ENCODE data around the gene CGB8. TPM values are rescaled to one million over a fixed set of nuclear protein-coding genes. Genes with fewer than 3 reads are reported as not detected.
A peak's percentile ranks its signal among the peaks of the same experiment; 100 is the strongest.
"Not testable (repeated sequence)": the region's sequence is repeated elsewhere in the genome, so short reads cannot be mapped to it uniquely, and the experiment has no call there.

CGB8 gene
- total RNA-seq, 1 donor from 2014 or later: 1.2 TPM

DNA sequence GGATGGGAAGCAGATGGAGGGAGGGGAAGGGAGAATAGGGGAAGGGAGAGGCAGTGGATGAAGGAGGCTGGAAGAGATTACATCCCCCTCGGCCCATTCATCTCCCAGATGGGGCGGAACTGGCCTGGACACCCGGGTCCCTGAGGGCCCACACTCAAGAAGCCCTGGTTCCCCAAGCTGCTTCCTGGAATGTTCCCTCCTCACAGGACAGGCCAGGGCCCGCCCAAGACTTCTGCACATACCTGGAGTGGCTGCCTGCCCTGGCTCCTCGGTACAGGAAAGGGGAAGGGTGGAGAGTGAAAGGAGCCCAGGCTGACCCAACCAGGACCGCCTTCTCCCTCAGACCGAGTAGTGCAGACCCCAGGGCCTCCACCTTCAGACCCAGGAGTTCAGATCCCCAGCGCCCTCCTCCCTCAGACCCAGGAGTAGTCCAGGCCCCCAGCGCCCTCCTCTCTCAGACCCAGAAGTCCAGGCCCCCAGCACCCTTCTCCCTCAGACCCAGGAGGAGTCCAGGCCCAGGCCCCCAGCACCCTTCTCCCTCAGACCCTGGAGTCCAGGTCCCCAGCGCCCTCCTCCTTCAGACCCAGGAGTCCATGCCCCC lies 15.2 kb upstream of the CGB8 start:
- no peak for TF ChIP-seq CTCF (conservative IDR thresholded peaks at IDR 0.05; ENCODE audit: low read depth, low read length)
- H3K4me3 ChIP-seq (ENCODE audit: low read depth, low read length): no peak overlapping the region
- no peak for DNase-seq (ENCODE audit: low read depth)

GRCh38 chr19:49061445-49061844 lies 12.5 kb upstream of the CGB8 start:
- no peak for TF ChIP-seq CTCF (conservative IDR thresholded peaks at IDR 0.05; ENCODE audit: low read depth, low read length)
- H3K4me3 ChIP-seq (ENCODE audit: low read depth, low read length): no peak overlapping the region
- no peak for DNase-seq (ENCODE audit: low read depth)

DNA sequence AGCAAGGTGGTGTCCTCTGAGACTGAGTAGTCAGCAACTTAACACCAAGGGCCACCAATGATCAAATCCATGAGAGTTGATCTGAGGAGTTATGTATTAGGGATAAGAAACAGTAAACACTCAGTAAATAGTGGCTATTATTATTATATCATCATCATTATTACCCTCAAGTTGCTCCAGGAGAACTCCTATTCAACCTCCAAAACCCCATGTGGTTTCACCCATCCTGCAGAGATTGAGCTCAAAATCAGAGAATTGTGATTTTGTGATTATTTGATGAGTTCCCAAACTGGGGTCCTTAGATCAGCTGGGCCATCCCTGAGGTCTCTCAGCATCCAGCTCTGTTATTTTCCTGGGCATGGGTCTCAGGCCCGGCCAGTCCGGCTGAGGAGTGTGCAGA lies 12.1 kb upstream of the CGB8 start:
- H3K4me3 ChIP-seq (ENCODE audit: low read depth, low read length): no peak overlapping the region
- DNase-seq (ENCODE audit: low read depth): no peak
- no peak for TF ChIP-seq CTCF (conservative IDR thresholded peaks at IDR 0.05; ENCODE audit: low read depth, low read length)

DNA sequence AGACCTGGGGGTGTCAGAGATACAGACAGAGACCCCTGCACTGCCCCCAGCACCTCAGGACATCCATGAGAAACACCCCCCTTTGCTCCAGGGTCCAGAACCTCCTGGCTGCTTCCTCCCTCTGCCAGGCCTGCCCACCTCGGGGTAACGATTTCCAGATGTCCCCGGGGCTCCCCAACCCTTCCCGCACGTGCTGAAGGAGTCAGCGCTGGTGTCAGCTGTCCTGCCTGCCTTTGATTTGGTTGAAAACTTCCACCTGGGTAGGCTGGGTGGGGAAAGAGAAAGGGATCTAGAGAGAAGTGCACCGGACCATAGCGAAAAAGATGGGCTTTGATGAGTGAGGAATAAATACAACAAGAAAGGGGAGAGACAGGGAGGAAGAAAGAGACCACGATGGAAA lies 10.1 kb upstream of the CGB8 start:
- no peak overlapping the region for H3K4me3 ChIP-seq (ENCODE audit: low read depth, low read length)
- TF ChIP-seq CTCF (conservative IDR thresholded peaks at IDR 0.05; ENCODE audit: low read depth, low read length): no peak
- no peak for DNase-seq (ENCODE audit: low read depth)

DNA sequence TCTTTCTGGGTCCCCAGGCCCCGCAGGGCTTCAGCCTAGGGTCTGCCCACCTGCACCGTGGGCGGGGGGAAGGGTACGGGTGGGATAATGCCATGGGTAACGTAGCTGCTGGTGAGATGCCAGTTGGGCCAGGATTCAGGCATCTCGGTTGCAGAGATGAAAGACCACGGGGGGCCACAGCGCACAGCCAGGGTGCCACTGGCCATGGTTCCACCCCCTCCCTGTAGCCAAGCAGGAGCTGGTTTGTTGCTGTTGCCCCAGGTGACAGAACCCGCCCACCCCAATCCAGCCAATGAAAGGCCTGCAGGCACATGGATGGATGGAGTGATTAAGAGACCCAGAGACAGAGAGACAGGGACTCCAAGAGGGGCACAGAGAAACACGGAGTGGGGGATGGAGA lies 9.7 kb upstream of the CGB8 start:
- DNase-seq (ENCODE audit: low read depth): no peak
- TF ChIP-seq CTCF (conservative IDR thresholded peaks at IDR 0.05; ENCODE audit: low read depth, low read length): no peak
- H3K4me3 ChIP-seq (ENCODE audit: low read depth, low read length): no peak overlapping the region

DNA sequence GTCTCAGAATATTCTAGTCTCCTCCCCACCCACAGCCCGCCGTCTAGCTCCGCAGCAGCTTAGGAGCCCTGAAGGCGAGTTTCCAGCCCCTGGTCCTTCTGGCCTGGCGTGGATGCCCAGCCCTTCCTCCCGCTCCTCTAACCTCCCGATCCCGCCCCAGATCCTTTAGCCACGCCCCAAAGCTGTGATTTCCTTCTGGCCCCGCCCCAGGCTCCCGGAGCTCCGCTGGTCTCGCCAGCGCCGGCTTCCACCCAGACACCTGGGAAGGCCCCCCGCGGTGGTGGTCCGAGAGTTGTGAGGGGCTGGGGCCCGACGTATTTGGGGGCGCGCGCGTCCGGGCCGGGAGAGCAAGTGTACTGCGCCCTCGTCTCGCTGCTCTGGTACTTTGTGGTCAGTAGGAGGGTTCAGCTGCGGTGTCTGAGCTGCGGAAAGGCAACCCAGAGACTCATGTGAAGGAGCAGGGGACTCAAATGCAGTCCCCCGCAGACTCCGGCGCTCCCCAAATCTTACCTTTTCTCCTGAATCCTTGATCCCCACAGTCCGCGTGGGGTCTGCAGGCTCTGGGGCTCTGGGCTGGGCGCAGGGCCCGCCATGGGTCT lies 8.8 kb upstream of the CGB8 start, which contains the start of gene CGB7:
TSS of gene CGB7 (minus strand) at position 114 of the 599 bp plus-strand sequence. CDS start 2,374 bp downstream, outside the sequence.
- DNase-seq (ENCODE audit: low read depth): no peak
- no peak for TF ChIP-seq CTCF (conservative IDR thresholded peaks at IDR 0.05; ENCODE audit: low read depth, low read length)
- H3K4me3 ChIP-seq (ENCODE audit: low read depth, low read length): peak within 1 kb of the TSS; percentile 60

- not testable (repeated sequence) for DNase-seq (ENCODE audit: low read depth)
- H3K4me3 ChIP-seq (ENCODE audit: low read depth, low read length): peak overlapping the region; percentile 60
Observed at GRCh38 chr19:49056902-49057596, 8.1 kb upstream of the CGB8 start.

All from epithelial cell of proximal tubule (primary cell).